GM12878 (cell line): ENCODE data around the gene XG. TPM values are rescaled to one million over a fixed set of nuclear protein-coding genes. Genes with fewer than 3 reads are reported as not detected.

ENCODE experiments used
- ATAC-seq: fragments of 200-7000 bp; cut with Tn5 transposase; 3 replicates; pipeline ENCODE4 v1.9.1; 2020; ENCODE audit warnings: mild to moderate bottlenecking, moderate library complexity
- BruUV-seq: library from RNA; stranded (reverse); fragments of 400-500 nt; replicated peaks from 2 replicates; lab custom pipeline; 2021; lab: Mats Ljungman, UMichigan
- CTCF ChIA-PET: fragments of 300-600 bp; sonication (Branson Sonifier 250); formaldehyde crosslinking; extraction: SDS; loops from one replicate; lab custom pipeline; 2021; ENCODE audit warnings: inconsistent platforms; lab: Yijun Ruan, JAX
- POLR2A ChIA-PET: fragments of 350-600 bp; formaldehyde crosslinking; extraction: SDS; loops from one replicate; lab custom pipeline; 2021; ENCODE audit warnings: inconsistent platforms; lab: Charles Lee
- RAD21 ChIA-PET: fragments of 300-600 bp; sonication (Branson Sonifier 250); formaldehyde crosslinking; loops from one replicate; lab custom pipeline; 2023; ENCODE audit warnings: antibody characterized with exemption; ENCODE audit not compliant: unreplicated experiment; lab: Charles Lee
- SMC1A ChIA-PET: fragments of 300-600 bp; sonication (Branson Sonifier 250); formaldehyde crosslinking; loops from one replicate; lab custom pipeline; 2023; ENCODE audit not compliant: unreplicated experiment, uncharacterized antibody; lab: Charles Lee
- DNase-seq: peaks from one replicate; pipeline ENCODE4 v3.0.0-alpha.2; 2011; ENCODE audit warnings: low read depth, low spot score
- FAIRE-seq: peaks from 3 replicates; lab custom pipeline; 2011; peaks lifted over from hg19 to GRCh38; lab: Jason Lieb, UNC
- H2AFZ ChIP-seq: 2 replicates; pipeline ENCODE4 v1.6.0; 2011; ENCODE audit warnings: low read depth, low read length, control low read depth; ENCODE audit not compliant: control insufficient read depth
- H3K27ac ChIP-seq: 2 replicates; pipeline ENCODE4 v1.5.1; 2011; ENCODE audit warnings: control low read depth; ENCODE audit not compliant: control insufficient read depth, insufficient read depth
- H3K27me3 ChIP-seq, 2 experiments: replicated peaks in 1 of 2; 2 replicates each; pipeline versions ENCODE4 v1.6.0 to v1.6.1; 2011; ENCODE audit warnings: low read length in 1 of 2; ENCODE audit not compliant: control insufficient read depth in 2 of 2, insufficient read depth in 2 of 2
- H3K36me3 ChIP-seq, 2 experiments: 2 replicates each; pipeline ENCODE4 v1.5.1; 2011; ENCODE audit warnings: low read length in 1 of 2; ENCODE audit not compliant: control insufficient read depth in 2 of 2, insufficient read depth in 2 of 2
- H3K4me1 ChIP-seq: 2 replicates; pipeline ENCODE4 v1.6.1; 2011; ENCODE audit warnings: mild to moderate bottlenecking, low read length, moderate library complexity, mixed read lengths; ENCODE audit not compliant: control insufficient read depth, insufficient read depth
- H3K4me2 ChIP-seq: 2 replicates; pipeline ENCODE4 v1.6.0; 2011; ENCODE audit warnings: control low read depth; ENCODE audit not compliant: control insufficient read depth, insufficient read depth
- H3K4me3 ChIP-seq: fragments of 200-600 bp; sonication (generic); 2 replicates; pipeline ENCODE4 v1.5.1; 2016
- H3K79me2 ChIP-seq: 2 replicates; pipeline ENCODE4 v1.6.0; 2011; ENCODE audit warnings: low read length; ENCODE audit not compliant: control insufficient read depth, insufficient read depth
- H3K9ac ChIP-seq: 2 replicates; pipeline ENCODE4 v1.8.0; 2011; ENCODE audit warnings: low read length, control low read depth, mixed read lengths; ENCODE audit not compliant: control insufficient read depth, insufficient read depth
- H3K9me3 ChIP-seq: replicated peaks from 3 replicates; pipeline ENCODE4 v1.5.1; 2011; ENCODE audit warnings: mild to moderate bottlenecking, low read length; ENCODE audit not compliant: control insufficient read depth, insufficient read depth
- H4K20me1 ChIP-seq: 2 replicates; pipeline ENCODE4 v1.6.0; 2011; ENCODE audit not compliant: control insufficient read depth, insufficient read depth
- CBFB ChIP-seq: IDR thresholded peaks from 2 replicates; pipeline ENCODE4 v1.6.1; 2016; ENCODE audit warnings: antibody characterized with exemption, low read depth
- E2F8 ChIP-seq: fragments of 450-650 bp; IDR thresholded peaks from 2 replicates; pipeline ENCODE4 v1.6.1; 2018; ENCODE audit warnings: mild to moderate bottlenecking, low read depth, moderate library complexity; ENCODE audit not compliant: partially characterized antibody
- IRF5 ChIP-seq: fragments of 450-650 bp; IDR thresholded peaks from 2 replicates; pipeline ENCODE4 v1.6.1; 2017; ENCODE audit warnings: borderline replicate concordance
- KAT2A ChIP-seq: conservative IDR thresholded peaks from 2 replicates; pipeline ENCODE4 v1.6.1; 2011; ENCODE audit warnings: low read depth, low read length; ENCODE audit not compliant: control insufficient read depth
- PBX3 ChIP-seq: IDR thresholded peaks from 2 replicates; pipeline ENCODE4 v1.6.1; 2011; ENCODE audit warnings: mild to moderate bottlenecking, low read depth, low read length, moderate library complexity; ENCODE audit not compliant: insufficient replicate concordance
- TCF12 ChIP-seq: IDR thresholded peaks from 2 replicates; pipeline ENCODE4 v1.6.1; 2011; ENCODE audit warnings: low read depth, mild to moderate bottlenecking, low read length
- ZBTB4 ChIP-seq: fragments of 450-650 bp; formaldehyde crosslinking; IDR thresholded peaks from 2 replicates; pipeline ENCODE4 v1.4.0; 2022; ENCODE audit warnings: mild to moderate bottlenecking, moderate library complexity
- ZNF217 ChIP-seq: fragments of 450-650 bp; IDR thresholded peaks from 2 replicates; pipeline ENCODE4 v1.6.1; 2017; ENCODE audit warnings: antibody characterized with exemption, mild to moderate bottlenecking
- ZZZ3 ChIP-seq: IDR thresholded peaks from 2 replicates; pipeline ENCODE4 v1.6.1; 2011; ENCODE audit warnings: low read depth; ENCODE audit not compliant: control insufficient read depth, insufficient read length
- WGBS: methylation state at CpG from one replicate; pipeline ENCODE4 v1.1.6; 2016; ENCODE audit warnings: low lambda C conversion rate; ENCODE audit not compliant: insufficient replicate concordance, insufficient coverage; ENCODE audit errors: missing lambda C conversion rate; 5-methylcytosine and 5-hydroxymethylcytosine counted together
- in situ Hi-C: fragments of 300-500 bp; cut with MboI; formaldehyde crosslinking; loops from 9 replicates; pipeline ENCODE4 v1.14.3; 2018; ENCODE audit warnings: mixed read lengths
- intact Hi-C: fragments of 100-400 bp; cut with micrococcal nuclease; formaldehyde crosslinking; loops from one replicate; pipeline ENCODE4 v1.14.2; 2022; ENCODE audit not compliant: unreplicated experiment
- polyA plus RNA-seq, 11 experiments: library from polyadenylated mRNA; depleted of rRNA in 4 of 11; unstranded in 6 of 11; stranded (reverse) in 5 of 11; fragments of >200 nt; fragmentation: Nextera tagmentation in 4 of 11; fragmentation: Illumina TruSeq in 1 of 11; extraction: Ambion mirVana in 4 of 11; extraction: Trizol in 1 of 11; gene quantifications; 1 replicate in 1 of 11; 2 replicates in 10 of 11; pipeline versions ENCODE4 v1.2.1 to v1.2.3, GENCODE V29; 2011 to 2016; ENCODE audit warnings: inconsistent platforms in 2 of 11, missing spikeins in 2 of 11, low read depth in 1 of 11
- total RNA-seq, 4 experiments: library from RNA; depleted of rRNA in 3 of 4; stranded (reverse); fragments of >200 nt in 3 of 4; fragmentation: Illumina TruSeq in 1 of 4; extraction: Trizol in 1 of 4; gene quantifications; 2 replicates each; pipeline versions ENCODE4 v1.2.1 to v1.2.3, GENCODE V29; 2013 to 2021

The XG gene
- total and polyA plus RNA-seq, 10 of the 15 experiments (the other 5 are each of a cell fraction or from before 2014, with no cell fraction given) = not detected

GRCh38 chrX:2714551-2714950 is 37.3 kb upstream of the XG start (continued):
- no peak for TF ChIP-seq ZZZ3
- no peak for TF ChIP-seq PBX3
- TF ChIP-seq IRF5 = no peak
- TF ChIP-seq ZBTB4 (CRISPR knock-in tag) = no peak

- intact Hi-C loops (no loop called here), in situ Hi-C loops (no loop called here)
- 87% methylated on average over 10 of the region's 11 CpGs for WGBS
- Histone ChIP-seq H3K4me3 (no peak overlapping the region), H3K36me3 (peaks cover 3 to 12% of the 10 kb centered on the region in 2 experiments; a peak in 3 of 4 replicates), H3K27ac (no peak overlapping the region), H3K9ac (no peak overlapping the region), H3K4me2 (no peak overlapping the region), H2AFZ (no peak overlapping the region), H3K79me2 (peaks cover under 1% of the 10 kb centered on the region), H3K4me1 (peaks cover under 1% of the 10 kb centered on the region; the same call in 1 of the 2 replicates), H3K9me3 (no peaks in the 10 kb centered on the region), H3K27me3 (no peaks in the 10 kb centered on the region), H4K20me1 (no peaks in the 10 kb centered on the region)
- ChIA-PET CTCF (no interaction called here), POLR2A (no interaction called here), RAD21 (no interaction called here), SMC1A (no interaction called here)
- ATAC-seq (no peak), FAIRE-seq (no peak), DNase-seq (no peak)
- BruUV-seq = TSS peak; percentile 27
- TF ChIP-seq ZNF217 = no peak
- TF ChIP-seq E2F8 = no peak
- TF ChIP-seq KAT2A = no peak
- TF ChIP-seq IRF5 = no peak
- TF ChIP-seq CBFB = no peak
- no peak for TF ChIP-seq TCF12
Measured at GRCh38 chrX:2715066-2715600, 36.7 kb upstream of the XG start.
